Loucy (cell line): ENCODE data around the gene PTH2R.
"Not testable (repeated sequence)": the region's sequence is repeated elsewhere in the genome, so short reads cannot be mapped to it uniquely, and the experiment has no call there.

Experiments
- CTCF ChIP-seq: fragments of 200-600 bp; sonication (generic); conservative IDR thresholded peaks from 2 replicates; pipeline ENCODE4 v1.5.1; 2014; ENCODE audit warnings: mild to moderate bottlenecking, antibody characterized with exemption, low read length
- EZH2phosphoT487 ChIP-seq: fragments of 200-600 bp; IDR thresholded peaks from 2 replicates; pipeline ENCODE4 v1.6.1; 2018; ENCODE audit warnings: antibody characterized with exemption, mild to moderate bottlenecking, moderate library complexity, borderline replicate concordance

- TF ChIP-seq CTCF, EZH2phosphoT487: not testable (repeated sequence)
Observed at GRCh38 chr2:208482453-208483015, 75.9 kb downstream of the PTH2R start.
